DND-41 (cell line): ENCODE measurements around the gene CABP1.
A peak's percentile ranks its signal among the peaks of the same experiment; 100 is the strongest.

ENCODE experiments used
- ATAC-seq: fragments of 200-7000 bp; cut with Tn5 transposase; 3 replicates; pipeline ENCODE4 v1.9.1; 2021; ENCODE audit warnings: low read depth; ENCODE audit not compliant: insufficient read depth
- DNase-seq: peaks from one replicate; pipeline ENCODE4 v3.0.0-alpha.2; 2020
- H2AFZ ChIP-seq: 2 replicates; pipeline ENCODE4 v1.6.0; 2012; ENCODE audit warnings: low read depth, low read length
- H3K27ac ChIP-seq: 2 replicates; pipeline ENCODE4 v1.5.1; 2012; ENCODE audit warnings: low read length, inconsistent platforms
- H3K27me3 ChIP-seq: fragments of 200-600 bp; sonication (generic); 2 replicates; pipeline ENCODE4 v1.6.0; 2012; ENCODE audit warnings: low read length, mild to moderate bottlenecking, inconsistent platforms; ENCODE audit not compliant: insufficient read depth, poor library complexity
- H3K36me3 ChIP-seq: 2 replicates; pipeline ENCODE4 v1.5.1; 2012; ENCODE audit warnings: low read length, inconsistent platforms; ENCODE audit not compliant: insufficient read depth
- H3K4me1 ChIP-seq: 2 replicates; pipeline ENCODE4 v1.5.1; 2012; ENCODE audit warnings: mild to moderate bottlenecking, low read length; ENCODE audit not compliant: insufficient read depth
- H3K4me2 ChIP-seq: 2 replicates; pipeline ENCODE4 v1.6.0; 2012; ENCODE audit warnings: mild to moderate bottlenecking, moderate library complexity, low read length, inconsistent platforms; ENCODE audit not compliant: insufficient read depth
- H3K4me3 ChIP-seq, 2 experiments: fragments of 200-600 bp in 1 of 2; shearing (Covaris generic) in 1 of 2; 2 replicates each; pipeline ENCODE4 v1.5.1; 2012 to 2016; ENCODE audit warnings: inconsistent platforms in 2 of 2, low read length in 2 of 2, mild to moderate bottlenecking in 2 of 2, low read depth in 1 of 2, moderate library complexity in 1 of 2
- H3K79me2 ChIP-seq: 2 replicates; pipeline ENCODE4 v1.6.0; 2012; ENCODE audit warnings: low read length, inconsistent platforms; ENCODE audit not compliant: insufficient read depth
- H3K9ac ChIP-seq: 2 replicates; pipeline ENCODE4 v1.6.0; 2012; ENCODE audit warnings: low read depth, mild to moderate bottlenecking, inconsistent platforms, low read length, moderate library complexity
- H3K9me3 ChIP-seq: 2 replicates; pipeline ENCODE4 v1.5.1; 2012; ENCODE audit warnings: low read length, moderate library complexity, mild to moderate bottlenecking, inconsistent platforms; ENCODE audit not compliant: insufficient read depth, severe bottlenecking
- H4K20me1 ChIP-seq: 2 replicates; pipeline ENCODE4 v1.6.0; 2012; ENCODE audit warnings: low read length; ENCODE audit not compliant: insufficient read depth
- CTCF ChIP-seq: IDR thresholded peaks from 2 replicates; pipeline ENCODE4 v1.5.1; 2012; ENCODE audit warnings: borderline replicate concordance, low read length, moderate library complexity, mild to moderate bottlenecking; ENCODE audit not compliant: poor library complexity, severe bottlenecking; ENCODE audit errors: extremely low read depth
- EZH2 ChIP-seq: IDR thresholded peaks from 3 replicates; pipeline ENCODE4 v1.6.1; 2012; ENCODE audit warnings: borderline replicate concordance, low read depth, mild to moderate bottlenecking, moderate library complexity, low read length, inconsistent platforms; ENCODE audit not compliant: severe bottlenecking

Gene CABP1

GRCh38 chr12:120686690-120687577 lies 46.5 kb downstream of the CABP1 start, which contains the start of gene MLEC:
TSS of gene MLEC (plus strand) at chr12:120687149. CDS start at chr12:120687297, 148 bp downstream.
- peaks cover 13% of the 10 kb centered on the region for H3K36me3 ChIP-seq
- H2AFZ ChIP-seq = peak within 1 kb of the TSS; percentile 79
- H3K4me1 ChIP-seq = peaks cover 46% of the 10 kb centered on the region
- ATAC-seq (peak; percentile 83), DNase-seq (peak; percentile 100)
- peak within 1 kb of the TSS; percentile 95 for H3K9ac ChIP-seq
- H3K27me3 ChIP-seq = no peaks in the 10 kb centered on the region
- peak within 1 kb of the TSS; percentile 79 to 90 for H3K4me3 ChIP-seq
- peaks cover 43% of the 10 kb centered on the region; the same call in 1 of the 2 replicates for H4K20me1 ChIP-seq
- H3K4me2 ChIP-seq = peak within 1 kb of the TSS; percentile 85
- H3K79me2 ChIP-seq = peaks cover 50% of the 10 kb centered on the region
- no peaks in the 10 kb centered on the region for H3K9me3 ChIP-seq
- TF ChIP-seq EZH2 (no peak), CTCF (peak; percentile 41)
- H3K27ac ChIP-seq = peak within 1 kb of the TSS; percentile 98

- DNase-seq = peak; percentile 46
- no peak for ATAC-seq
- Histone ChIP-seq H3K4me3 (peak overlapping the region; percentile 79 to 90), H3K9me3 (no peaks in the 10 kb centered on the region), H3K79me2 (peaks cover 58% of the 10 kb centered on the region), H2AFZ (peak overlapping the region; percentile 79), H3K9ac (peak overlapping the region; percentile 95), H3K27ac (peak overlapping the region; percentile 77), H3K36me3 (peaks cover 14% of the 10 kb centered on the region), H3K27me3 (no peaks in the 10 kb centered on the region), H4K20me1 (peaks cover 48% of the 10 kb centered on the region; the same call in 1 of the 2 replicates), H3K4me2 (peak overlapping the region; percentile 85), H3K4me1 (peaks cover 46% of the 10 kb centered on the region)
- TF ChIP-seq CTCF (peak; percentile 5), EZH2 (no peak)
Observed at GRCh38 chr12:120687578-120688289, 47.3 kb downstream of the CABP1 start.

GRCh38 chr12:120688527-120689071 lies 48.2 kb downstream of the CABP1 start:
- no peak overlapping the region for H2AFZ ChIP-seq
- no peak for TF ChIP-seq EZH2
- TF ChIP-seq CTCF = no peak
- H3K4me1 ChIP-seq = peaks cover 46% of the 10 kb centered on the region
- peaks cover 22% of the 10 kb centered on the region for H3K36me3 ChIP-seq
- no peaks in the 10 kb centered on the region for H3K27me3 ChIP-seq
- peak overlapping the region; percentile 85 for H3K4me2 ChIP-seq
- H3K9me3 ChIP-seq = no peaks in the 10 kb centered on the region
- H3K9ac ChIP-seq = peak overlapping the region; percentile 95
- H3K79me2 ChIP-seq = peaks cover 66% of the 10 kb centered on the region
- ATAC-seq = no peak
- peaks cover 55% of the 10 kb centered on the region; the same call in 1 of the 2 replicates for H4K20me1 ChIP-seq
- no peak for DNase-seq
- peak overlapping the region; percentile 79 to 90; a peak in 3 of 4 replicates for H3K4me3 ChIP-seq
- H3K27ac ChIP-seq = peak overlapping the region; percentile 77
